C4-2B (cell line): ENCODE results near the gene ATF7.

Source experiments
- CTCF ChIP-seq: fragments of 450-650 bp; conservative IDR thresholded peaks from 2 replicates; pipeline ENCODE4 v1.5.1; 2017; ENCODE audit warnings: mild to moderate bottlenecking
- ZFX ChIP-seq: fragments of 450-650 bp; IDR thresholded peaks from 2 replicates; pipeline ENCODE4 v1.6.1; 2017

- TF ChIP-seq CTCF (no peak), ZFX (no peak)
Observed at GRCh38 chr12:53467082-53467481, 159.1 kb downstream of the ATF7 start.
